ENCODE measurements around the gene JUNB.

DNA sequence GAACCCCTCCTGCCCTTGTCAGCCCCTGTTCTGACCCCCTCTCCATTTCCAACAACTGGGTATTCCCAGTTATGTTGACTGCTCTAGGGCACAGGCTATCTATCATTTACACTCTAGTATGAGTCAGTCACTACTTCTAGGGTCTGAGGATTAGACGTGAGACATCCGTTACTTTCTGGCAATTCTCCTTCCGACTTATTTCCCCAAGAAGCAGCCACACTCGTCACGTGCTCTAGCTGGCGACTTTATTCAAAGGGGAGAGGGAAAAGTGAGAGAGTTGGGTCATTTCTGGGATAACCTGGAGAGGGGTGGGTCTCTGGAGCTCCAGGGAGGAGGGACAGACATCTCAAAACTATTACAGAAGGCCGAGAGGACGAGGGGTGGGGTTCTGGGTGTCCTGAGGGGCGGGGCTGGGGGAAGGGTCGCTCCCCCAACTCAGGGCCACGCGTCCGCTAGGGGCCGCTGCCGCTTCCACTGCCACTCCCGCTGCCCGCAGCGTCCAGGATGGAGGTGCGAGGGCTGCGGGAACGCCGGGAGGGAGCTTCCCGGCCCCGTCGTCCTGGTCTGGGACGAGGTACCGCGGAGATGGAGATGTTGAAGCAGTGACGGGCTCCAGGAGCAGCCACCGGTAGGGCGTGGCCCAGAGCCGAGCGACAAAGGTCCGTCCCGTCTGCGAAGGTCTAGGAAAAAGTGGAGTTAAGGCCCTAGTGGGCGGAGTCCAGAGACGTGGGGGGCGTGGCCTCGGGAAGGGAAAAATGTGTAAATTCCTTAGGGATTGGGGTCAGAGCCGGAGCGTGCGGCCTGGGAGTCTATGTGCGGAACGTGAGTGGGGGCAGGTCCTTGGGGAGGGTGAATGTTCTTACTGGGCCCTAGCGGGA lies 34.2 kb downstream of the JUNB start:
- TF ChIP-seq, protein P1, sequence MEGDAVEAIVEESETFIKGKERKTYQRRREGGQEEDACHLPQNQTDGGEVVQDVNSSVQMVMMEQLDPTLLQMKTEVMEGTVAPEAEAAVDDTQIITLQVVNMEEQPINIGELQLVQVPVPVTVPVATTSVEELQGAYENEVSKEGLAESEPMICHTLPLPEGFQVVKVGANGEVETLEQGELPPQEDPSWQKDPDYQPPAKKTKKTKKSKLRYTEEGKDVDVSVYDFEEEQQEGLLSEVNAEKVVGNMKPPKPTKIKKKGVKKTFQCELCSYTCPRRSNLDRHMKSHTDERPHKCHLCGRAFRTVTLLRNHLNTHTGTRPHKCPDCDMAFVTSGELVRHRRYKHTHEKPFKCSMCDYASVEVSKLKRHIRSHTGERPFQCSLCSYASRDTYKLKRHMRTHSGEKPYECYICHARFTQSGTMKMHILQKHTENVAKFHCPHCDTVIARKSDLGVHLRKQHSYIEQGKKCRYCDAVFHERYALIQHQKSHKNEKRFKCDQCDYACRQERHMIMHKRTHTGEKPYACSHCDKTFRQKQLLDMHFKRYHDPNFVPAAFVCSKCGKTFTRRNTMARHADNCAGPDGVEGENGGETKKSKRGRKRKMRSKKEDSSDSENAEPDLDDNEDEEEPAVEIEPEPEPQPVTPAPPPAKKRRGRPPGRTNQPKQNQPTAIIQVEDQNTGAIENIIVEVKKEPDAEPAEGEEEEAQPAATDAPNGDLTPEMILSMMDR (IDR thresholded peaks at IDR 0.05): peak; percentile 48
- no peak for TF ChIP-seq JUND (IDR thresholded peaks at IDR 0.05)
- TF ChIP-seq MEF2A (IDR thresholded peaks at IDR 0.05; ENCODE audit: borderline replicate concordance, low read depth): no peak
- no peak for TF ChIP-seq YY1 (IDR thresholded peaks at IDR 0.05; ENCODE audit: low read depth)
- TF ChIP-seq EP300 (IDR thresholded peaks at IDR 0.05; ENCODE audit: borderline replicate concordance in 1 of 2, low read depth in 1 of 2, low read length in 1 of 2): no peak
- TF ChIP-seq RCOR1 (IDR thresholded peaks at IDR 0.05; ENCODE audit: low read length): no peak

Measured in SK-N-SH (cell line).